Limb (tissue), 2 donors: ENCODE data around the gene HAUS8.
A peak's percentile ranks its signal among the peaks of the same experiment; 100 is the strongest.
"Not testable (repeated sequence)": the region's sequence is repeated elsewhere in the genome, so short reads cannot be mapped to it uniquely, and the experiment has no call there.

ENCODE experiments used
- DNase-seq, 2 donors: peaks; one replicate each; pipeline ENCODE4 v3.0.0-alpha.2; 2016; ENCODE audit errors: extremely low spot score in 2 of 2

The HAUS8 gene

GRCh38 chr19:17035842-17036424, 39.3 kb downstream of the HAUS8 start:
- DNase-seq: no peak

- DNase-seq: no peak
These were observed 43.5 kb downstream of the HAUS8 start for GRCh38 chr19:17031741-17032140.

GRCh38 chr19:17027535-17027975, 47.7 kb downstream of the HAUS8 start:
- no peak for DNase-seq

GRCh38 chr19:17026706-17027534, 48.3 kb downstream of the HAUS8 start, which contains the start of gene CPAMD8:
TSS of gene CPAMD8 (minus strand) at chr19:17026810. CDS start at chr19:17026642, 168 bp downstream.
- peak in 1 of 2 donors; percentile 57 for DNase-seq

GRCh38 chr19:17025991-17026658, 49.1 kb downstream of the HAUS8 start:
- peak in 1 of 2 donors; percentile 54 for DNase-seq

GRCh38 chr19:17025361-17025760, 49.9 kb downstream of the HAUS8 start:
- DNase-seq: no peak

GRCh38 chr19:17024941-17025340, 50.3 kb downstream of the HAUS8 start:
- not testable (repeated sequence) for DNase-seq

GRCh38 chr19:17023805-17024204, 51.4 kb downstream of the HAUS8 start:
- no peak for DNase-seq

GRCh38 chr19:17022738-17023137, 52.5 kb downstream of the HAUS8 start:
- no peak for DNase-seq

GRCh38 chr19:17021793-17022590, 53.3 kb downstream of the HAUS8 start:
- DNase-seq: no peak

GRCh38 chr19:17021328-17021727, 53.9 kb downstream of the HAUS8 start:
- DNase-seq: no peak

- DNase-seq: no peak
These were observed 54.4 kb downstream of the HAUS8 start for GRCh38 chr19:17020823-17021222.

- no peak for DNase-seq
These were observed 54.9 kb downstream of the HAUS8 start for GRCh38 chr19:17020385-17020784.

GRCh38 chr19:17014212-17014861, 60.9 kb downstream of the HAUS8 start:
- not testable (repeated sequence) for DNase-seq

GRCh38 chr19:17011485-17011884, 63.8 kb downstream of the HAUS8 start:
- DNase-seq: no peak

GRCh38 chr19:17006579-17006978, 68.7 kb downstream of the HAUS8 start:
- DNase-seq: no peak

- no peak for DNase-seq
These were observed 70.3 kb downstream of the HAUS8 start for GRCh38 chr19:17005000-17005399.

GRCh38 chr19:17004386-17004785, 70.9 kb downstream of the HAUS8 start:
- DNase-seq: no peak

GRCh38 chr19:17002455-17002854, 72.8 kb downstream of the HAUS8 start:
- DNase-seq: no peak

GRCh38 chr19:17001603-17002183, 73.6 kb downstream of the HAUS8 start:
- no peak for DNase-seq
